Effector memory CD8-positive, alpha-beta T cell (primary cell): ENCODE data around the gene FUCA1.

ENCODE experiments used
- ATAC-seq: fragments of 150-1000 bp; cut with Tn5 transposase; replicated peaks from 2 replicates; pipeline ENCODE4 v1.10.0; 2021; ENCODE audit warnings: mild to moderate bottlenecking, moderate library complexity
- DNase-seq, 3 experiments: peaks; one replicate each; pipeline ENCODE4 v3.0.0; 2021
- H3K27ac Mint-ChIP-seq, 2 donors: one replicate each; pipeline ENCODE4 v1.8.0; 2022; ENCODE audit warnings: mild to moderate bottlenecking in 2 of 2, mixed read lengths in 2 of 2, moderate library complexity in 2 of 2
- H3K27me3 Mint-ChIP-seq, 2 donors: one replicate each; pipeline ENCODE4 v1.8.0; 2022; ENCODE audit warnings: mixed read lengths in 2 of 2
- H3K36me3 Mint-ChIP-seq: one replicate; pipeline ENCODE4 v1.8.0; 2022; ENCODE audit warnings: mild to moderate bottlenecking, moderate library complexity, mixed read lengths; ENCODE audit not compliant: insufficient read depth
- H3K4me1 Mint-ChIP-seq, 2 donors: one replicate each; pipeline ENCODE4 v1.8.0; 2022; ENCODE audit warnings: low read depth in 2 of 2, mixed read lengths in 2 of 2
- H3K4me3 Mint-ChIP-seq, 2 donors: one replicate each; pipeline ENCODE4 v1.8.0; 2022; ENCODE audit warnings: mild to moderate bottlenecking in 2 of 2, mixed read lengths in 2 of 2, moderate library complexity in 2 of 2
- H3K9me3 Mint-ChIP-seq, 2 donors: one replicate each; pipeline ENCODE4 v1.8.0; 2022; ENCODE audit warnings: mixed read lengths in 2 of 2

FUCA1 gene

GRCh38 chr1:23824711-23825075, 43.4 kb downstream of the FUCA1 start:
- DNase-seq (no peak), ATAC-seq (peak; percentile 3)
- Mint-ChIP-seq H3K36me3 (peaks cover 10% of the 10 kb centered on the region), H3K27ac (peak overlapping the region; percentile 97), H3K9me3 (no peaks in the 10 kb centered on the region), H3K4me1 (peaks cover 5 to 12% of the 10 kb centered on the region in 2 donors), H3K27me3 (no peaks in the 10 kb centered on the region), H3K4me3 (peak overlapping the region; percentile 94 to 95)

- H3K9me3 Mint-ChIP-seq: no peaks in the 10 kb centered on the region
- peak overlapping the region; percentile 25 to 97 for H3K27ac Mint-ChIP-seq
- ATAC-seq: no peak
- peak overlapping the region; percentile 59 to 63 for H3K4me3 Mint-ChIP-seq
- peaks cover 5 to 12% of the 10 kb centered on the region in 2 donors for H3K4me1 Mint-ChIP-seq
- no peaks in the 10 kb centered on the region for H3K27me3 Mint-ChIP-seq
- DNase-seq: no peak
- peaks cover 10% of the 10 kb centered on the region for H3K36me3 Mint-ChIP-seq
These were observed 44.3 kb downstream of the FUCA1 start for GRCh38 chr1:23823767-23824166.

- no peak overlapping the region for H3K4me3 Mint-ChIP-seq
- ATAC-seq: no peak
- no peaks in the 10 kb centered on the region for H3K4me1 Mint-ChIP-seq
- no peaks in the 10 kb centered on the region for H3K27me3 Mint-ChIP-seq
- no peak for DNase-seq
- H3K27ac Mint-ChIP-seq: no peak overlapping the region
- peaks cover 36% of the 10 kb centered on the region for H3K36me3 Mint-ChIP-seq
- H3K9me3 Mint-ChIP-seq: no peaks in the 10 kb centered on the region
These were observed 50.5 kb downstream of the FUCA1 start for GRCh38 chr1:23817633-23818032.

- Mint-ChIP-seq H3K9me3 (no peaks in the 10 kb centered on the region), H3K36me3 (peaks cover 39% of the 10 kb centered on the region), H3K4me3 (no peak overlapping the region), H3K4me1 (no peaks in the 10 kb centered on the region), H3K27me3 (no peaks in the 10 kb centered on the region), H3K27ac (no peak overlapping the region)
- DNase-seq (no peak), ATAC-seq (no peak)
These were observed 51.2 kb downstream of the FUCA1 start for GRCh38 chr1:23816906-23817305.

- H3K9me3 Mint-ChIP-seq: no peaks in the 10 kb centered on the region
- no peaks in the 10 kb centered on the region for H3K4me1 Mint-ChIP-seq
- H3K27ac Mint-ChIP-seq: no peak overlapping the region
- H3K4me3 Mint-ChIP-seq: no peak overlapping the region
- peaks cover 39% of the 10 kb centered on the region for H3K36me3 Mint-ChIP-seq
- no peaks in the 10 kb centered on the region for H3K27me3 Mint-ChIP-seq
- DNase-seq: no peak
- ATAC-seq: no peak
These were observed 51.7 kb downstream of the FUCA1 start for GRCh38 chr1:23816361-23816760.

- Mint-ChIP-seq H3K27ac (no peak overlapping the region), H3K36me3 (peaks cover 39% of the 10 kb centered on the region), H3K4me3 (no peak overlapping the region), H3K9me3 (no peaks in the 10 kb centered on the region), H3K4me1 (peaks cover 12 to 18% of the 10 kb centered on the region in 2 donors), H3K27me3 (no peaks in the 10 kb centered on the region)
- DNase-seq: no peak
- ATAC-seq: no peak
These were observed 54.1 kb downstream of the FUCA1 start for GRCh38 chr1:23814016-23814415.

GRCh38 chr1:23810818-23811540, 57.1 kb downstream of the FUCA1 start:
- Mint-ChIP-seq H3K9me3 (no peaks in the 10 kb centered on the region), H3K4me1 (peaks cover 12 to 18% of the 10 kb centered on the region in 2 donors), H3K27me3 (no peaks in the 10 kb centered on the region), H3K27ac (peak overlapping the region in 1 of 2 donors; percentile 81), H3K4me3 (no peak overlapping the region), H3K36me3 (peaks cover 24% of the 10 kb centered on the region)
- DNase-seq (peak; percentile 46 to 60 (median 54)), ATAC-seq (peak; percentile 61)

GRCh38 chr1:23809751-23810171, 58.3 kb downstream of the FUCA1 start:
- H3K27me3 Mint-ChIP-seq: no peaks in the 10 kb centered on the region
- ATAC-seq (peak; percentile 98), DNase-seq (peak; percentile 81 to 84 (median 82))
- H3K4me1 Mint-ChIP-seq: peaks cover 12 to 18% of the 10 kb centered on the region in 2 donors
- no peaks in the 10 kb centered on the region for H3K9me3 Mint-ChIP-seq
- H3K36me3 Mint-ChIP-seq: peaks cover 16% of the 10 kb centered on the region
- no peak overlapping the region for H3K27ac Mint-ChIP-seq
- no peak overlapping the region for H3K4me3 Mint-ChIP-seq

- H3K27ac Mint-ChIP-seq: peak overlapping the region in 1 of 2 donors; percentile 72
- DNase-seq (no peak), ATAC-seq (no peak)
- no peaks in the 10 kb centered on the region for H3K27me3 Mint-ChIP-seq
- H3K9me3 Mint-ChIP-seq: no peaks in the 10 kb centered on the region
- H3K4me1 Mint-ChIP-seq: peaks cover 14 to 18% of the 10 kb centered on the region in 2 donors
- H3K4me3 Mint-ChIP-seq: no peak overlapping the region
- H3K36me3 Mint-ChIP-seq: peaks cover 7% of the 10 kb centered on the region
These were observed 60.6 kb downstream of the FUCA1 start for GRCh38 chr1:23807453-23807852.

- H3K36me3 Mint-ChIP-seq: peaks cover 7% of the 10 kb centered on the region
These were observed 61.8 kb downstream of the FUCA1 start for GRCh38 chr1:23806280-23806679.

GRCh38 chr1:23805025-23805424, 63.1 kb downstream of the FUCA1 start:
- Mint-ChIP-seq H3K27ac (peak overlapping the region in 1 of 2 donors; percentile 5), H3K4me1 (peaks cover 7 to 14% of the 10 kb centered on the region in 2 donors), H3K4me3 (no peak overlapping the region), H3K27me3 (no peaks in the 10 kb centered on the region), H3K36me3 (peaks cover 11% of the 10 kb centered on the region), H3K9me3 (no peaks in the 10 kb centered on the region)
- DNase-seq (no peak), ATAC-seq (no peak)

More at GRCh38 chr1:23806280-23806679, 61.8 kb downstream of the FUCA1 start:
- Mint-ChIP-seq H3K9me3 (no peaks in the 10 kb centered on the region), H3K27me3 (no peaks in the 10 kb centered on the region), H3K4me3 (no peak overlapping the region), H3K27ac (peak overlapping the region in 1 of 2 donors; percentile 6), H3K4me1 (peaks cover 18% of the 10 kb centered on the region in 2 donors)
- no peak for ATAC-seq
- no peak for DNase-seq

- no peak for DNase-seq
- no peak overlapping the region for H3K27ac Mint-ChIP-seq
These were observed 63.8 kb downstream of the FUCA1 start for GRCh38 chr1:23804183-23804835.

GRCh38 chr1:23803674-23804073, 64.4 kb downstream of the FUCA1 start:
- Mint-ChIP-seq H3K27me3 (no peaks in the 10 kb centered on the region), H3K27ac (peak overlapping the region in 1 of 2 donors; percentile 72), H3K9me3 (no peaks in the 10 kb centered on the region), H3K36me3 (peaks cover 13% of the 10 kb centered on the region), H3K4me3 (no peak overlapping the region), H3K4me1 (peaks cover 4 to 21% of the 10 kb centered on the region in 2 donors)
- DNase-seq (no peak), ATAC-seq (no peak)

More at GRCh38 chr1:23804183-23804835, 63.8 kb downstream of the FUCA1 start:
- Mint-ChIP-seq H3K27me3 (no peaks in the 10 kb centered on the region), H3K4me1 (peaks cover 4 to 15% of the 10 kb centered on the region in 2 donors), H3K36me3 (peaks cover 11% of the 10 kb centered on the region), H3K4me3 (no peak overlapping the region), H3K9me3 (no peaks in the 10 kb centered on the region)
- ATAC-seq: no peak
